GM12878 (cell line): ENCODE data around the gene B9D1. TPM values are rescaled to one million over a fixed set of nuclear protein-coding genes. Genes with fewer than 3 reads are reported as not detected.
A peak's percentile ranks its signal among the peaks of the same experiment; 100 is the strongest.

ENCODE experiments used
- ATAC-seq: fragments of 200-7000 bp; cut with Tn5 transposase; 3 replicates; pipeline ENCODE4 v1.9.1; 2020; ENCODE audit warnings: mild to moderate bottlenecking, moderate library complexity
- BruUV-seq: library from RNA; stranded (reverse); fragments of 400-500 nt; replicated peaks from 2 replicates; lab custom pipeline; 2021; lab: Mats Ljungman, UMichigan
- CTCF ChIA-PET: fragments of 300-600 bp; sonication (Branson Sonifier 250); formaldehyde crosslinking; extraction: SDS; loops from one replicate; lab custom pipeline; 2021; ENCODE audit warnings: inconsistent platforms; lab: Yijun Ruan, JAX
- POLR2A ChIA-PET: fragments of 350-600 bp; formaldehyde crosslinking; extraction: SDS; loops from one replicate; lab custom pipeline; 2021; ENCODE audit warnings: inconsistent platforms; lab: Charles Lee
- RAD21 ChIA-PET: fragments of 300-600 bp; sonication (Branson Sonifier 250); formaldehyde crosslinking; loops from one replicate; lab custom pipeline; 2023; ENCODE audit warnings: antibody characterized with exemption; ENCODE audit not compliant: unreplicated experiment; lab: Charles Lee
- SMC1A ChIA-PET: fragments of 300-600 bp; sonication (Branson Sonifier 250); formaldehyde crosslinking; loops from one replicate; lab custom pipeline; 2023; ENCODE audit not compliant: unreplicated experiment, uncharacterized antibody; lab: Charles Lee
- DNase-seq: peaks from one replicate; pipeline ENCODE4 v3.0.0-alpha.2; 2011; ENCODE audit warnings: low read depth, low spot score
- FAIRE-seq: peaks from 3 replicates; lab custom pipeline; 2011; peaks lifted over from hg19 to GRCh38; lab: Jason Lieb, UNC
- H2AFZ ChIP-seq: 2 replicates; pipeline ENCODE4 v1.6.0; 2011; ENCODE audit warnings: low read depth, low read length, control low read depth; ENCODE audit not compliant: control insufficient read depth
- H3K27ac ChIP-seq: 2 replicates; pipeline ENCODE4 v1.5.1; 2011; ENCODE audit warnings: control low read depth; ENCODE audit not compliant: control insufficient read depth, insufficient read depth
- H3K27me3 ChIP-seq, 2 experiments: replicated peaks in 1 of 2; 2 replicates each; pipeline versions ENCODE4 v1.6.0 to v1.6.1; 2011; ENCODE audit warnings: low read length in 1 of 2; ENCODE audit not compliant: control insufficient read depth in 2 of 2, insufficient read depth in 2 of 2
- H3K36me3 ChIP-seq, 2 experiments: 2 replicates each; pipeline ENCODE4 v1.5.1; 2011; ENCODE audit warnings: low read length in 1 of 2; ENCODE audit not compliant: control insufficient read depth in 2 of 2, insufficient read depth in 2 of 2
- H3K4me1 ChIP-seq: 2 replicates; pipeline ENCODE4 v1.6.1; 2011; ENCODE audit warnings: mild to moderate bottlenecking, low read length, moderate library complexity, mixed read lengths; ENCODE audit not compliant: control insufficient read depth, insufficient read depth
- H3K4me2 ChIP-seq: 2 replicates; pipeline ENCODE4 v1.6.0; 2011; ENCODE audit warnings: control low read depth; ENCODE audit not compliant: control insufficient read depth, insufficient read depth
- H3K4me3 ChIP-seq: fragments of 200-600 bp; sonication (generic); 2 replicates; pipeline ENCODE4 v1.5.1; 2016
- H3K79me2 ChIP-seq: 2 replicates; pipeline ENCODE4 v1.6.0; 2011; ENCODE audit warnings: low read length; ENCODE audit not compliant: control insufficient read depth, insufficient read depth
- H3K9ac ChIP-seq: 2 replicates; pipeline ENCODE4 v1.8.0; 2011; ENCODE audit warnings: low read length, control low read depth, mixed read lengths; ENCODE audit not compliant: control insufficient read depth, insufficient read depth
- H3K9me3 ChIP-seq: replicated peaks from 3 replicates; pipeline ENCODE4 v1.5.1; 2011; ENCODE audit warnings: mild to moderate bottlenecking, low read length; ENCODE audit not compliant: control insufficient read depth, insufficient read depth
- H4K20me1 ChIP-seq: 2 replicates; pipeline ENCODE4 v1.6.0; 2011; ENCODE audit not compliant: control insufficient read depth, insufficient read depth
- E2F8 ChIP-seq: fragments of 450-650 bp; IDR thresholded peaks from 2 replicates; pipeline ENCODE4 v1.6.1; 2018; ENCODE audit warnings: mild to moderate bottlenecking, low read depth, moderate library complexity; ENCODE audit not compliant: partially characterized antibody
- JUND ChIP-seq: IDR thresholded peaks from 2 replicates; pipeline ENCODE4 v1.6.1; 2012; ENCODE audit warnings: low read depth, mild to moderate bottlenecking, low read length, improper control_type of control experiment, moderate library complexity
- MYC ChIP-seq: IDR thresholded peaks from 2 replicates; pipeline ENCODE4 v1.6.1; 2011; ENCODE audit warnings: mild to moderate bottlenecking, low read length, moderate library complexity, inconsistent platforms; ENCODE audit not compliant: insufficient read depth, insufficient replicate concordance, insufficient read length, severe bottlenecking
- NFYB ChIP-seq: IDR thresholded peaks from 2 replicates; pipeline ENCODE4 v1.6.1; 2011; ENCODE audit warnings: low read depth, mild to moderate bottlenecking, low read length, improper control_type of control experiment, moderate library complexity; ENCODE audit not compliant: insufficient read depth
- NKRF ChIP-seq: fragments of 450-650 bp; conservative IDR thresholded peaks from 2 replicates; pipeline ENCODE4 v1.6.1; 2017; ENCODE audit warnings: mild to moderate bottlenecking, moderate library complexity
- POLR2A ChIP-seq: IDR thresholded peaks from 2 replicates; pipeline ENCODE4 v1.6.1; 2011; ENCODE audit warnings: low read depth, mild to moderate bottlenecking, low read length
- POLR2AphosphoS2 ChIP-seq: IDR thresholded peaks from 2 replicates; pipeline ENCODE4 v1.6.1; 2011; ENCODE audit warnings: low read depth, mild to moderate bottlenecking, low read length, improper control_type of control experiment, moderate library complexity
- WGBS: methylation state at CpG from one replicate; pipeline ENCODE4 v1.1.6; 2016; ENCODE audit warnings: low lambda C conversion rate; ENCODE audit not compliant: insufficient replicate concordance, insufficient coverage; ENCODE audit errors: missing lambda C conversion rate; 5-methylcytosine and 5-hydroxymethylcytosine counted together
- in situ Hi-C: fragments of 300-500 bp; cut with MboI; formaldehyde crosslinking; loops from 9 replicates; pipeline ENCODE4 v1.14.3; 2018; ENCODE audit warnings: mixed read lengths
- intact Hi-C: fragments of 100-400 bp; cut with micrococcal nuclease; formaldehyde crosslinking; loops from one replicate; pipeline ENCODE4 v1.14.2; 2022; ENCODE audit not compliant: unreplicated experiment
- polyA plus RNA-seq, 11 experiments: library from polyadenylated mRNA; depleted of rRNA in 4 of 11; unstranded in 6 of 11; stranded (reverse) in 5 of 11; fragments of >200 nt; fragmentation: Nextera tagmentation in 4 of 11; fragmentation: Illumina TruSeq in 1 of 11; extraction: Ambion mirVana in 4 of 11; extraction: Trizol in 1 of 11; gene quantifications; 1 replicate in 1 of 11; 2 replicates in 10 of 11; pipeline versions ENCODE4 v1.2.1 to v1.2.3, GENCODE V29; 2011 to 2016; ENCODE audit warnings: inconsistent platforms in 2 of 11, missing spikeins in 2 of 11, low read depth in 1 of 11
- total RNA-seq, 4 experiments: library from RNA; depleted of rRNA in 3 of 4; stranded (reverse); fragments of >200 nt in 3 of 4; fragmentation: Illumina TruSeq in 1 of 4; extraction: Trizol in 1 of 4; gene quantifications; 2 replicates each; pipeline versions ENCODE4 v1.2.1 to v1.2.3, GENCODE V29; 2013 to 2021
- TF ChIP-seq, protein P1 (sequence below): IDR thresholded peaks from 2 replicates; pipeline ENCODE4 v1.6.1; 2012; ENCODE audit warnings: improper control_type of control experiment, low read depth, low read length; ENCODE audit not compliant: insufficient replicate concordance

The B9D1 gene
- total and polyA plus RNA-seq, 10 of the 15 experiments (the other 5 are each of a cell fraction or from before 2014, with no cell fraction given): 5.9 to 18.3 (median 9.8) TPM

GRCh38 chr17:19378416-19379360, 16.2 kb upstream of the B9D1 start, which contains the start of gene MAPK7:
Gene MAPK7, plus strand, starts transcription at chr17:19378498. Its CDS starts 403 bp downstream, at chr17:19378901.
- H3K9me3 ChIP-seq: no peaks in the 10 kb centered on the region
- intact Hi-C loops: loop anchor here (5.0 kb wide), 1 partner anchor 84 kb away; no protein-coding TSS in a partner anchor
- H3K9ac ChIP-seq: peak within 1 kb of the TSS; percentile 93
- WGBS: 41% methylated on average over 55 of the region's 69 CpGs
- peaks cover 4 to 18% of the 10 kb centered on the region in 2 experiments for H3K36me3 ChIP-seq
- ChIA-PET CTCF (interaction anchor here (0.9 to 1.9 kb wide), 10 partner anchors 10 to 386 kb away, joined by 3 to 39 read pairs (median 4); partner anchors contain the start of gene B9D1), SMC1A (interaction anchor here (0.9 to 1.8 kb wide), 9 partner anchors 12 to 270 kb away, joined by 3 to 10 read pairs (median 4); partner anchors contain the start of genes ALDH3A2 and B9D1), POLR2A (interaction anchor here (0.9 to 1.6 kb wide), 8 partner anchors 9 to 376 kb away, joined by 3 to 5 read pairs (median 4); partner anchors contain the start of genes ALDH3A2 and B9D1), RAD21 (interaction anchor here (0.6 to 1.9 kb wide), 10 partner anchors 13 to 599 kb away, joined by 3 to 21 read pairs (median 6); partner anchors contain the start of genes ALDH3A2 and B9D1)
- peak within 1 kb of the TSS; percentile 87 for H3K4me3 ChIP-seq
- peak within 1 kb of the TSS; percentile 78 for H3K4me2 ChIP-seq
- no peaks in the 10 kb centered on the region for H3K4me1 ChIP-seq
- FAIRE-seq: no peak
- DNase-seq: no peak
- peaks cover 4% of the 10 kb centered on the region for H3K79me2 ChIP-seq
- H2AFZ ChIP-seq: peak within 1 kb of the TSS; percentile 100
- H3K27ac ChIP-seq: peak within 1 kb of the TSS; percentile 93
- in situ Hi-C loops: no loop called here
- ATAC-seq: peak; percentile 20
- no TSS peak for BruUV-seq
- H4K20me1 ChIP-seq: no peaks in the 10 kb centered on the region
- no peaks in the 10 kb centered on the region for H3K27me3 ChIP-seq
- TF ChIP-seq MYC (no peak), NFYB (peak; percentile 44; the same call in 1 of the 2 replicates), JUND (no peak), POLR2A (no peak), E2F8 (no peak), POLR2AphosphoS2 (no peak; the same call in 1 of the 2 replicates), NKRF (peak; percentile 49; the same call in 1 of the 2 replicates)
- TF ChIP-seq, protein P1, sequence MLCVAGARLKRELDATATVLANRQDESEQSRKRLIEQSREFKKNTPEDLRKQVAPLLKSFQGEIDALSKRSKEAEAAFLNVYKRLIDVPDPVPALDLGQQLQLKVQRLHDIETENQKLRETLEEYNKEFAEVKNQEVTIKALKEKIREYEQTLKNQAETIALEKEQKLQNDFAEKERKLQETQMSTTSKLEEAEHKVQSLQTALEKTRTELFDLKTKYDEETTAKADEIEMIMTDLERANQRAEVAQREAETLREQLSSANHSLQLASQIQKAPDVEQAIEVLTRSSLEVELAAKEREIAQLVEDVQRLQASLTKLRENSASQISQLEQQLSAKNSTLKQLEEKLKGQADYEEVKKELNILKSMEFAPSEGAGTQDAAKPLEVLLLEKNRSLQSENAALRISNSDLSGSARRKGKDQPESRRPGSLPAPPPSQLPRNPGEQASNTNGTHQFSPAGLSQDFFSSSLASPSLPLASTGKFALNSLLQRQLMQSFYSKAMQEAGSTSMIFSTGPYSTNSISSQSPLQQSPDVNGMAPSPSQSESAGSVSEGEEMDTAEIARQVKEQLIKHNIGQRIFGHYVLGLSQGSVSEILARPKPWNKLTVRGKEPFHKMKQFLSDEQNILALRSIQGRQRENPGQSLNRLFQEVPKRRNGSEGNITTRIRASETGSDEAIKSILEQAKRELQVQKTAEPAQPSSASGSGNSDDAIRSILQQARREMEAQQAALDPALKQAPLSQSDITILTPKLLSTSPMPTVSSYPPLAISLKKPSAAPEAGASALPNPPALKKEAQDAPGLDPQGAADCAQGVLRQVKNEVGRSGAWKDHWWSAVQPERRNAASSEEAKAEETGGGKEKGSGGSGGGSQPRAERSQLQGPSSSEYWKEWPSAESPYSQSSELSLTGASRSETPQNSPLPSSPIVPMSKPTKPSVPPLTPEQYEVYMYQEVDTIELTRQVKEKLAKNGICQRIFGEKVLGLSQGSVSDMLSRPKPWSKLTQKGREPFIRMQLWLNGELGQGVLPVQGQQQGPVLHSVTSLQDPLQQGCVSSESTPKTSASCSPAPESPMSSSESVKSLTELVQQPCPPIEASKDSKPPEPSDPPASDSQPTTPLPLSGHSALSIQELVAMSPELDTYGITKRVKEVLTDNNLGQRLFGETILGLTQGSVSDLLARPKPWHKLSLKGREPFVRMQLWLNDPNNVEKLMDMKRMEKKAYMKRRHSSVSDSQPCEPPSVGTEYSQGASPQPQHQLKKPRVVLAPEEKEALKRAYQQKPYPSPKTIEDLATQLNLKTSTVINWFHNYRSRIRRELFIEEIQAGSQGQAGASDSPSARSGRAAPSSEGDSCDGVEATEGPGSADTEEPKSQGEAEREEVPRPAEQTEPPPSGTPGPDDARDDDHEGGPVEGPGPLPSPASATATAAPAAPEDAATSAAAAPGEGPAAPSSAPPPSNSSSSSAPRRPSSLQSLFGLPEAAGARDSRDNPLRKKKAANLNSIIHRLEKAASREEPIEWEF: no peak
